ENCODE measurements around the gene GMCL1.

GRCh38 chr2:69889302-69889701, 59.8 kb downstream of the GMCL1 start:
- TF ChIP-seq EP300 (IDR thresholded peaks at IDR 0.05) (no peak), CTCF (IDR thresholded peaks at IDR 0.05) (no peak), POLR2AphosphoS5 (IDR thresholded peaks at IDR 0.05) (no peak)
